GM18861 (cell line): ENCODE data around the gene NFKBIA.
"Not testable (repeated sequence)": the region's sequence is repeated elsewhere in the genome, so short reads cannot be mapped to it uniquely, and the experiment has no call there.

Experiments used
- ATAC-seq: cut with Tn5 transposase; IDR thresholded peaks from one replicate; pipeline ENCODE4 v1.9.1; 2021; ENCODE audit not compliant: unreplicated experiment

The NFKBIA gene

GRCh38 chr14:35392103-35392502 lies 12.4 kb downstream of the NFKBIA start:
- ATAC-seq = no peak

GRCh38 chr14:35391388-35391710 lies 13.2 kb downstream of the NFKBIA start:
- ATAC-seq = no peak

- ATAC-seq = no peak
Measured at GRCh38 chr14:35390577-35391387, 13.8 kb downstream of the NFKBIA start.

GRCh38 chr14:35389315-35389667 lies 15.3 kb downstream of the NFKBIA start:
- no peak for ATAC-seq

- no peak for ATAC-seq
Measured at GRCh38 chr14:35388656-35389314, 15.8 kb downstream of the NFKBIA start.

GRCh38 chr14:35387713-35388579 lies 16.6 kb downstream of the NFKBIA start:
- no peak for ATAC-seq

- ATAC-seq = no peak
Measured at GRCh38 chr14:35387219-35387618, 17.3 kb downstream of the NFKBIA start.

GRCh38 chr14:35386673-35387125 lies 17.9 kb downstream of the NFKBIA start:
- ATAC-seq = no peak

- ATAC-seq = no peak
Measured at GRCh38 chr14:35385042-35385839, 19.3 kb downstream of the NFKBIA start.

- no peak for ATAC-seq
Measured at GRCh38 chr14:35384455-35385041, 20.0 kb downstream of the NFKBIA start.

- ATAC-seq = no peak
Measured at GRCh38 chr14:35383569-35384454, 20.7 kb downstream of the NFKBIA start.

GRCh38 chr14:35380794-35381193 lies 23.8 kb downstream of the NFKBIA start:
- no peak for ATAC-seq

- ATAC-seq = not testable (repeated sequence)
Measured at GRCh38 chr14:35379234-35379933, 25.2 kb downstream of the NFKBIA start.

- no peak for ATAC-seq
Measured at GRCh38 chr14:35378425-35379233, 25.9 kb downstream of the NFKBIA start.

- no peak for ATAC-seq
Measured at GRCh38 chr14:35375558-35376025, 29.0 kb downstream of the NFKBIA start.

GRCh38 chr14:35374263-35374712 lies 30.3 kb downstream of the NFKBIA start:
- ATAC-seq = no peak

GRCh38 chr14:35373208-35373607 lies 31.3 kb downstream of the NFKBIA start:
- ATAC-seq = not testable (repeated sequence)

GRCh38 chr14:35370969-35371368 lies 33.6 kb downstream of the NFKBIA start:
- ATAC-seq = no peak
